Keratinocyte (primary cell): ENCODE results near the gene AQP5. TPM values are rescaled to one million over a fixed set of nuclear protein-coding genes. Genes with fewer than 3 reads are reported as not detected.

Experiments
- DNase-seq: peaks from one replicate; pipeline ENCODE4 v3.0.0-alpha.2; 2011; ENCODE audit warnings: low read depth, missing footprints, low spot score
- FAIRE-seq: peaks from 2 replicates; lab custom pipeline; 2011; peaks lifted over from hg19 to GRCh38; lab: Jason Lieb, UNC
- H2AFZ ChIP-seq: 2 replicates; pipeline ENCODE4 v1.6.0; 2012; ENCODE audit warnings: low read length, control low read depth, inconsistent platforms; ENCODE audit not compliant: control insufficient read depth
- H3K27ac ChIP-seq: 2 replicates; pipeline ENCODE4 v1.5.1; 2011; ENCODE audit warnings: low read length; ENCODE audit not compliant: control insufficient read depth, insufficient read depth
- H3K27me3 ChIP-seq: 3 replicates; pipeline ENCODE4 v1.6.0; 2011; ENCODE audit warnings: low read length; ENCODE audit not compliant: control insufficient read depth, insufficient read depth; ENCODE audit errors: extremely low read depth
- H3K36me3 ChIP-seq, 2 experiments: 2 replicates in 1 of 2; 3 replicates in 1 of 2; pipeline ENCODE4 v1.5.1; 2011; ENCODE audit warnings: low read length in 2 of 2, mild to moderate bottlenecking in 1 of 2; ENCODE audit not compliant: control insufficient read depth in 2 of 2, insufficient read depth in 2 of 2; ENCODE audit errors: extremely low read depth in 1 of 2
- H3K4me1 ChIP-seq: 3 replicates; pipeline ENCODE4 v1.5.1; 2011; ENCODE audit warnings: low read length; ENCODE audit not compliant: control insufficient read depth, insufficient read depth; ENCODE audit errors: extremely low read depth
- H3K4me2 ChIP-seq: 3 replicates; pipeline ENCODE4 v1.6.0; 2011; ENCODE audit warnings: low read depth, low read length; ENCODE audit not compliant: control insufficient read depth, insufficient read depth; ENCODE audit errors: extremely low read depth
- H3K4me3 ChIP-seq, 3 experiments: fragments of 200-600 bp in 1 of 3; sonication (generic) in 1 of 3; 2 replicates in 2 of 3; 3 replicates in 1 of 3; pipeline ENCODE4 v1.5.1; 2011 to 2016; ENCODE audit warnings: low read length in 3 of 3, mild to moderate bottlenecking in 3 of 3, control low read depth in 2 of 3, inconsistent platforms in 1 of 3, low read depth in 1 of 3, mixed read lengths in 1 of 3, mixed run types in 1 of 3, moderate library complexity in 1 of 3; ENCODE audit not compliant: control insufficient read depth in 2 of 3, insufficient read depth in 2 of 3; ENCODE audit errors: extremely low read depth in 1 of 3
- H3K79me2 ChIP-seq: 2 replicates; pipeline ENCODE4 v1.6.0; 2012; ENCODE audit warnings: low read length; ENCODE audit not compliant: control insufficient read depth, insufficient read depth
- H3K9ac ChIP-seq: 3 replicates; pipeline ENCODE4 v1.6.0; 2011; ENCODE audit warnings: low read length; ENCODE audit not compliant: control insufficient read depth, insufficient read depth; ENCODE audit errors: extremely low read depth
- H3K9me1 ChIP-seq: 3 replicates; pipeline ENCODE4 v1.6.0; 2011; ENCODE audit warnings: low read length; ENCODE audit not compliant: control insufficient read depth, insufficient read depth; ENCODE audit errors: extremely low read depth
- H3K9me3 ChIP-seq: 2 replicates; pipeline ENCODE4 v1.5.1; 2012; ENCODE audit warnings: low read depth, low read length; ENCODE audit not compliant: control insufficient read depth
- H4K20me1 ChIP-seq: 3 replicates; pipeline ENCODE4 v1.6.0; 2011; ENCODE audit warnings: low read length; ENCODE audit not compliant: control insufficient read depth, insufficient read depth; ENCODE audit errors: extremely low read depth
- EZH2 ChIP-seq: IDR thresholded peaks from one replicate; pipeline ENCODE4 v1.6.1; 2012; ENCODE audit warnings: inconsistent platforms, mild to moderate bottlenecking, low read length, moderate library complexity
- dilution Hi-C: fragments of 300-500 bp; cut with MboI; formaldehyde crosslinking; loops from one replicate; pipeline ENCODE4 v1.7.0; 2020; ENCODE audit warnings: low sequenced_read_pairs; ENCODE audit not compliant: extremely low pct_ligation_motif_present
- polyA plus RNA-seq, 5 experiments: library from polyadenylated mRNA; depleted of rRNA in 3 of 5; stranded (reverse) in 3 of 5; stranded (forward) in 1 of 5; unstranded in 1 of 5; fragments of >200 nt; gene quantifications; 1 replicate in 1 of 5; 2 replicates in 3 of 5; 3 replicates in 1 of 5; pipeline versions ENCODE4 v1.2.1 to v1.2.3, GENCODE V29; 2011 to 2012; ENCODE audit warnings: missing spikeins in 2 of 5, low read depth in 1 of 5, low replicate concordance in 1 of 5
- TF ChIP-seq, protein P1 (sequence below), 3 experiments: IDR thresholded peaks in 1 of 3; conservative IDR thresholded peaks in 1 of 3; optimal IDR thresholded peaks in 1 of 3; 2 replicates in 2 of 3; 3 replicates in 1 of 3; pipeline versions ENCODE3 to v1.5.1; 2011; ENCODE audit warnings: low read length in 3 of 3, mild to moderate bottlenecking in 3 of 3, moderate library complexity in 2 of 3, control low read depth in 1 of 3, inconsistent platforms in 1 of 3; ENCODE audit not compliant: insufficient read depth in 2 of 3; ENCODE audit errors: extremely low read depth in 1 of 3

AQP5 gene
- polyA plus RNA-seq, 1 donor (not counting 4 experiments of a cell fraction or from before 2014, with no cell fraction given): not detected

DNA sequence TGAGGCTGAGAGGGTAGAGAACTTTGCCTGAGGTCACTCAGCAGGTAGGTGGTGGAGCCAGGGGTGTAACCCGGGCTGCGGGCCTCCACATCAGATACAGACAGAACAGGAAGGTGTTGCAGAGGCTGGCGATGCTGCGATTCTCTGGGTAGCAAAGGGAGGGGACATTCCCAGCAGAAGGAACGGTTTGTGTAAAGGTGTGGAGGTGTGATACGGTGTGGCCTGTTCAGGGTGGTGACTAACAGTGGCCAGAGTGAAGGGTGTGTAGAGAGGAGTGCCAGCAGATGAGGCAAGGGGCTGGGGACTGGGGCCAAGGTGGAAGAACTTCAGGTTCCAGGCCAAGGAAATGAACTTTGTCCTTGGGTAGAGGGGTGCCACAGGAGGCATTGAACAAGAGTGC is 39.7 kb upstream of the AQP5 start:
- Histone ChIP-seq H4K20me1 (no peaks in the 10 kb centered on the region), H3K4me3 (no peak overlapping the region), H3K9ac (no peak overlapping the region), H3K79me2 (no peaks in the 10 kb centered on the region), H3K4me1 (no peaks in the 10 kb centered on the region), H3K36me3 (no peaks in the 10 kb centered on the region), H3K27me3 (peaks cover 5% of the 10 kb centered on the region), H3K4me2 (no peak overlapping the region), H3K9me3 (no peaks in the 10 kb centered on the region), H3K9me1 (no peaks in the 10 kb centered on the region), H3K27ac (no peak overlapping the region), H2AFZ (no peak overlapping the region)
- DNase-seq: no peak
- dilution Hi-C loops: no loop called here
- TF ChIP-seq, protein P1, sequence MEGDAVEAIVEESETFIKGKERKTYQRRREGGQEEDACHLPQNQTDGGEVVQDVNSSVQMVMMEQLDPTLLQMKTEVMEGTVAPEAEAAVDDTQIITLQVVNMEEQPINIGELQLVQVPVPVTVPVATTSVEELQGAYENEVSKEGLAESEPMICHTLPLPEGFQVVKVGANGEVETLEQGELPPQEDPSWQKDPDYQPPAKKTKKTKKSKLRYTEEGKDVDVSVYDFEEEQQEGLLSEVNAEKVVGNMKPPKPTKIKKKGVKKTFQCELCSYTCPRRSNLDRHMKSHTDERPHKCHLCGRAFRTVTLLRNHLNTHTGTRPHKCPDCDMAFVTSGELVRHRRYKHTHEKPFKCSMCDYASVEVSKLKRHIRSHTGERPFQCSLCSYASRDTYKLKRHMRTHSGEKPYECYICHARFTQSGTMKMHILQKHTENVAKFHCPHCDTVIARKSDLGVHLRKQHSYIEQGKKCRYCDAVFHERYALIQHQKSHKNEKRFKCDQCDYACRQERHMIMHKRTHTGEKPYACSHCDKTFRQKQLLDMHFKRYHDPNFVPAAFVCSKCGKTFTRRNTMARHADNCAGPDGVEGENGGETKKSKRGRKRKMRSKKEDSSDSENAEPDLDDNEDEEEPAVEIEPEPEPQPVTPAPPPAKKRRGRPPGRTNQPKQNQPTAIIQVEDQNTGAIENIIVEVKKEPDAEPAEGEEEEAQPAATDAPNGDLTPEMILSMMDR (optimal IDR thresholded peaks at IDR 0.05 in 1 of 3, IDR thresholded peaks at IDR 0.05 in 1 of 3, conservative IDR thresholded peaks at IDR 0.05 in 1 of 3; ENCODE audit: extremely low read depth in 1 of 3, insufficient read depth in 2 of 3, low read length in 3 of 3): no peak
- no peak for TF ChIP-seq EZH2
- no peak for FAIRE-seq

DNA sequence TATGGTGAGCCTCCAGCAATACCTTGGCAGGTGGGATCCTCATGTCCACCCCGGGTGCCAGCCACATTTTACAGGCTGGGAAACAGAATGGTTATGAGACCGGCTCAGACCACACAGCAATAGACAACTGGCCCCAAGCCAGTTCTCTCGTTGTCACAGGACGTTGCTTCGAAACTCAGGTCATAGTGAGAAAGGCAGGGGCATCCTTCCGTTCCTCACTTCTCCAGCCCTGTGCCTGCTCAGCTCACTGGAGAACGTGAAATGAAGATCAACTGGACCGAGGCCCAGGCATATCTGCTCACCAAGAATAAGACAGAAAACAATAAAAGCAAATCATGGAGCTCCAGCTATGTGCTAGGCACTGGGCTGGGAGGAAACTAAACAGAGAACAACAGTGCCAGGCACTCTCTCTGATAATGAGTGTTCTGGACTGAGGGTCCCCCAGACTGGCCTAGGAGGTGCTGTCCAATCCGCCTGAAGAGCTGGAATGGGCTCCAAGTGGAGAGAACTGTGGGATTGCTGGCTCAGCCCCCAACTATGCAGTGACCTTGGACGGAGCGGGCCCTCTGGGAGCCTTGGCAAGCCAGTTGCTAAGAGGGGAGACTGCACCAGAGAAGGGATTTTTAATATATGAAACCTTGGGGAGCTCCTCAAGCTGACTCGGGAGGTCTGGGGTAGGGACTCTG is 39.2 kb upstream of the AQP5 start:
- dilution Hi-C loops: no loop called here
- H3K36me3 ChIP-seq: no peaks in the 10 kb centered on the region
- H3K9me1 ChIP-seq: no peaks in the 10 kb centered on the region
- TF ChIP-seq, protein P1 (optimal IDR thresholded peaks at IDR 0.05 in 1 of 3, IDR thresholded peaks at IDR 0.05 in 1 of 3, conservative IDR thresholded peaks at IDR 0.05 in 1 of 3; ENCODE audit: extremely low read depth in 1 of 3, insufficient read depth in 2 of 3, low read length in 3 of 3): no peak
- TF ChIP-seq EZH2: no peak
- no peak overlapping the region for H3K4me2 ChIP-seq
- H3K27ac ChIP-seq: no peak overlapping the region
- no peak overlapping the region for H3K9ac ChIP-seq
- H3K9me3 ChIP-seq: no peaks in the 10 kb centered on the region
- no peak overlapping the region for H2AFZ ChIP-seq
- no peaks in the 10 kb centered on the region for H4K20me1 ChIP-seq
- DNase-seq (no peak), FAIRE-seq (no peak)
- no peak overlapping the region for H3K4me3 ChIP-seq
- no peaks in the 10 kb centered on the region for H3K4me1 ChIP-seq
- peaks cover 5% of the 10 kb centered on the region for H3K27me3 ChIP-seq
- no peaks in the 10 kb centered on the region for H3K79me2 ChIP-seq
